Endothelial cell (in vitro differentiated cells): ENCODE data around the gene SHANK1. TPM values are rescaled to one million over a fixed set of nuclear protein-coding genes. Genes with fewer than 3 reads are reported as not detected.

ENCODE experiments used
- DNase-seq: peaks from one replicate; pipeline ENCODE4 v3.0.0; 2021; ENCODE audit warnings: low spot score
- H3K27ac Mint-ChIP-seq: one replicate; pipeline ENCODE4 v1.8.0; 2021; ENCODE audit warnings: mixed read lengths, inconsistent platforms; ENCODE audit not compliant: unreplicated experiment
- H3K27me3 Mint-ChIP-seq: one replicate; pipeline ENCODE4 v1.8.0; 2021; ENCODE audit warnings: mild to moderate bottlenecking, moderate library complexity, mixed read lengths, inconsistent platforms; ENCODE audit not compliant: unreplicated experiment
- H3K36me3 Mint-ChIP-seq: one replicate; pipeline ENCODE4 v1.8.0; 2021; ENCODE audit warnings: mild to moderate bottlenecking, low read depth, mixed read lengths, inconsistent platforms; ENCODE audit not compliant: unreplicated experiment
- H3K4me1 Mint-ChIP-seq: one replicate; pipeline ENCODE4 v1.8.0; 2021; ENCODE audit warnings: mild to moderate bottlenecking, mixed read lengths, inconsistent platforms; ENCODE audit not compliant: unreplicated experiment
- H3K4me3 Mint-ChIP-seq: one replicate; pipeline ENCODE4 v1.8.0; 2021; ENCODE audit warnings: mild to moderate bottlenecking, mixed read lengths, inconsistent platforms; ENCODE audit not compliant: unreplicated experiment
- H3K9me3 Mint-ChIP-seq: one replicate; pipeline ENCODE4 v1.8.0; 2021; ENCODE audit warnings: mixed read lengths, inconsistent platforms; ENCODE audit not compliant: unreplicated experiment
- CTCF ChIP-seq: fragments of 200-600 bp; sonication (generic); IDR thresholded peaks from one replicate; pipeline ENCODE4 v1.5.0; 2021; ENCODE audit warnings: antibody characterized with exemption; ENCODE audit not compliant: unreplicated experiment
- total RNA-seq: library from RNA; stranded (reverse); fragmentation: NEBNext Ultra II Directional; extraction: Animal tissue kit (Norgen Biotek cat#: 25700); gene quantifications from one replicate; pipeline ENCODE4 v1.2.1, GENCODE V29; 2021; ENCODE audit not compliant: unreplicated experiment

The SHANK1 gene
- total RNA-seq, 1 donor from 2014 or later, result 6.5 TPM

- Mint-ChIP-seq H3K9me3 (peaks cover 15% of the 10 kb centered on the region), H3K4me3 (no peak overlapping the region), H3K27me3 (peaks cover 14% of the 10 kb centered on the region), H3K36me3 (peaks cover 10% of the 10 kb centered on the region), H3K27ac (no peak overlapping the region), H3K4me1 (no peaks in the 10 kb centered on the region)
- no peak for TF ChIP-seq CTCF
- no peak for DNase-seq
Observed at GRCh38 chr19:50725911-50726230, 6.3 kb upstream of the SHANK1 start.

- H3K36me3 Mint-ChIP-seq, result peaks cover 15% of the 10 kb centered on the region
- no peak for DNase-seq
- H3K27ac Mint-ChIP-seq, result no peak overlapping the region
- H3K9me3 Mint-ChIP-seq, result peaks cover 20% of the 10 kb centered on the region
- peak overlapping the region; percentile 71 for H3K4me3 Mint-ChIP-seq
- peaks cover 18% of the 10 kb centered on the region for H3K27me3 Mint-ChIP-seq
- H3K4me1 Mint-ChIP-seq, result no peaks in the 10 kb centered on the region
- no peak for TF ChIP-seq CTCF
Observed at GRCh38 chr19:50725218-50725910, 5.8 kb upstream of the SHANK1 start.

- peaks cover 19% of the 10 kb centered on the region for H3K27me3 Mint-ChIP-seq
- H3K4me1 Mint-ChIP-seq, result no peaks in the 10 kb centered on the region
- H3K9me3 Mint-ChIP-seq, result peaks cover 24% of the 10 kb centered on the region
- H3K27ac Mint-ChIP-seq, result no peak overlapping the region
- H3K4me3 Mint-ChIP-seq, result peak overlapping the region; percentile 87
- peaks cover 18% of the 10 kb centered on the region for H3K36me3 Mint-ChIP-seq
- peak; percentile 71 for DNase-seq
- TF ChIP-seq CTCF, result no peak
Observed at GRCh38 chr19:50724522-50725217, 5.1 kb upstream of the SHANK1 start.

GRCh38 chr19:50723735-50724521 is 4.3 kb upstream of the SHANK1 start:
- Mint-ChIP-seq H3K36me3 (peaks cover 18% of the 10 kb centered on the region), H3K27me3 (peaks cover 19% of the 10 kb centered on the region), H3K4me1 (no peaks in the 10 kb centered on the region), H3K27ac (no peak overlapping the region), H3K9me3 (peaks cover 24% of the 10 kb centered on the region), H3K4me3 (peak overlapping the region; percentile 59)
- no peak for DNase-seq
- no peak for TF ChIP-seq CTCF
